SIG-M5 (cell line): ENCODE measurements around the gene SLC39A12.
"Not testable (repeated sequence)": the region's sequence is repeated elsewhere in the genome, so short reads cannot be mapped to it uniquely, and the experiment has no call there.

ENCODE experiments used
- DNase-seq: peaks from one replicate; lab custom pipeline; 2025; lab: John Stamatoyannopoulos, UW

Gene SLC39A12

DNA sequence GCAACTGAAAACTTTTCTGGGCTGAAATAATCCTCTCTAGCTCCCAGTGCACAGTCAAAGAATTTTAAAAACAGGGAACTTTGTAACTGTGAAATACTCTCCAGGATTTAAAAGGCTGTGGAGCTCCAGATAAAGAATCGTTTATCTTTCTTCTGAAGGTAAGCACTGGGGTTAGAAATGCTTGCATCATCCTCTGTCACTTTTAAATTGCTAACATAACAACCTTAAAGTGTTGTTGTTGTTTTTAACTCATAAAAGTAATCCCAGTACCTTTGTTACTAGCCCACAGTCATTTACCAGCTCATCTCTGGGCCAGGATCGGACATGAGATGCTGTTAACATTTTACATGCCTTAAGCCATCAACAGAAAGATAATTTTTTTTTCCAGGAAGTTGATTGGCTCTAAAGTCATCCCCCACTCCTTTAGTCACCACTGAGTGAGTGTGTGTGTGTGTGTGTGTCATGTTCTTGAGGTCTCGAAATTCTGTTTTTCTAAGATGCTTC, at the start of gene SLC39A12:
Gene SLC39A12 (plus strand): TSS at position 51 of the 504 bp plus-strand sequence. CDS start 1,359 bp downstream, outside the sequence.
- no peak for DNase-seq

DNA sequence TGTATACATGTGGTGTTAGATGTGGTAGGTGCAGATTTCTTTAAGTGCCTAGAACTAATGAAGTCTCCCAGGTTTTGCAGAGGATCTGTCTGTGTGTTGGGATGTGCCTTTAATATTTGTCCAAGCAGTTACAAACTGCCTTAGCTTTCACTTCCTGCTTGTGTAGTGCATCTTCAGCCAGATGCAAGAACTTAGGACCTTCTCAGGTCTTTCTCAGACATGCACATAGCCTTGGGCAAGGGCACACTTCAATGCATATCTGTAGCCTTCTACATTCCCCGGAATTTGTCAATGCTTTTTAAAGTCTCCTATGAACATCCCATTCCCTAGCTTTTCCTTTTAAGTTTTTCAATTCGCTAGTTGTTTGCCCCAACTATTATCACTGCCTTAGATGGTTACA, 47.2 kb upstream of the SLC39A12 start:
- DNase-seq, result no peak

DNA sequence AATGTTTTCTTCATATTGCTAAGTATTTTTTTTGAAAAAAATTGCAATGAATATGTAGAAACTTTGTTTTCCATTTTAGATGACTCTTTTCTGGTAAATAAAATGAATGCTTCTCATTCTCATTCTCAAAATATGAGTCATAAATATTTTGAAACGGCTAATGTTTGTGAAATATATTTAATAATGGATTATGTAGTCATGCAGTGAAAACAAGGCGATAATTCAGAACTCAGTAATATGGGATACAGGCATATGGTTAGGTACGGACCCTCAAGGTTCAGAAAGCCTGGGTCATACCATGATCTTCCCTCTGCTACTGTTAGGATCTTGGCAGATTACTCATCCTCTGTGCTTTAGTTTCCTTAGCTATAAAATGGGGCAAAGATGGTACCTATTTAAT, 46.2 kb upstream of the SLC39A12 start:
- DNase-seq, result no peak

DNA sequence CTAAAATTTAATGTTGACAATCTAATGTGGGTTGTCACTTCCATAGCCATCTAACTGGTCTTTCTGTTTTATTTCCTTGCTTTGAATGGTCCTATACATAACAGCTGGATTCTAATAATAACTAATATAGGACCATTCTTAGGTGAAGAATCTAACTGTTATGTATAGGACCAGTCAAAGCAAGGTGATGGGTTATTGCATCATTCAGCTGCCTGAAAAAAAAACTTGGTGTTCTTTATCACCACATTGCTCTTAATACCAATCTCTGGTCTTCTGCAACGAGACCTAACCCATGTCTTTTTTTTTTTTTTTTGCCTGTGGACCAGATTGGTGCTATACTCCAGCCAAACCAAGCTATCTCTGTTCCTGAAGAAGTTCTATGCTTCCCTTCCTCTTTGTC, 45.7 kb upstream of the SLC39A12 start:
- no peak for DNase-seq

DNA sequence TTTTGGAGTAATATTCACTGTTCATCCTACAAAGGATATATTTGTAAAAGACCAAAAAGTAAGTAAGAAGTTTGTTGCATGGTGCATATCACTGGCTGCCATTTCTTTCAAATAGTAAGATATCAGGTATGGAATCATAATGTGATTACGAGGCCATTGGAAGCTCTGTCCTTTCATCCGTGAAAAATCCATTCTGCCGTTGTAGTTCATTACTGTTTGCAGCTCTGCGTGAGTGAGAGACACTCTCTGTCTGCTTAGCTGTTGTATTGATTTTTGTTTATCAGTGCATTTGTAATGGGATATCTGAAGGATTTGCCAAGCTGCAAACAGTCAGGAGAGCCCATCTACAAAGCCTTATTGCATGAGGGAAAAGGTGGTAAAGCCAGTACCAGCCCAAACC, 44.1 kb upstream of the SLC39A12 start:
- DNase-seq, result no peak

DNA sequence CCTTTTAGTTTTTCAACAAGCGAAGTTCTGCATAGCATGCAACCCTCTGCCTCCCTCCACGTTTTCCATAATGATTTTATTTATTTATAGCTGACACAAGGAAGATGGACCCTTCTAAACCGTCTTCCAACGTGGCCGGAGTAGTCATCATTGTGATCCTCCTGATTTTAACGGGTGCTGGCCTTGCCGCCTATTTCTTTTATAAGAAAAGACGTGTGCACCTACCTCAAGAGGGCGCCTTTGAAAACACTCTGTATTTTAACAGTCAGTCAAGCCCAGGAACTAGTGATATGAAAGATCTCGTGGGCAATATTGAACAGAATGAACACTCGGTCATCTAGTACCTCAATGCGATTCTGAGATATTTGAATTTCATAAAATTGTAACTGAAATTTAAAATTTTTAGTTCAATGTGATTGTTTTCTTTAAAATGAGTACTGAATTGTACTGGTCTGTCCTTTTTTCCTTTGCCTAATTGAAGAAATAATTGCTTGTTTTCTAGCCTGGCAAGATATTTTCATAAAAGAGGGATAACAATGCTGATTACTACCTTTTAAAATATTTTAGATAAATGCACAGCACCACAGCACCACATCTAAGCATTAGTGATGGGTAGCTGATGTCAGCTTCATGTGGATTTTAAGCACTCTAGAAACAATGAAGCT, 41.5 kb upstream of the SLC39A12 start:
- no peak for DNase-seq

DNA sequence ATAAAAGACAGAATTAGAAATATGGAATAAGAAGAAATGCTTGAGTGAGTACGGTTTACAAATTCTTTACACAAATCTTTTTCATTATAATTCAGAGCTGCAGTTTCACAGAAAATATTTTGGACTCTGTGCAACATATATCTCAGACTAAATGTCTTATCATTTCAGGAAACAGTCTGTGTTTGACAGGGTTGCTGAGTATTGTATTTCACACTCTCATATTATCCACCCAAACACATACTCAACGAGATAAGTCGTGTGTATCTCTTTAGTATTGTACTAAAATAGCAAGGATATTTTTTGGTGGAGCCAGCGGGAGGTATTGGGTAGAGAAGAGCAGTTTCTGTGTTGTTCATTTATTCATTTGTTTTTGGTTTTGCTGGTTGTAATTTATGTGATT, 39.0 kb upstream of the SLC39A12 start:
- no peak for DNase-seq

DNA sequence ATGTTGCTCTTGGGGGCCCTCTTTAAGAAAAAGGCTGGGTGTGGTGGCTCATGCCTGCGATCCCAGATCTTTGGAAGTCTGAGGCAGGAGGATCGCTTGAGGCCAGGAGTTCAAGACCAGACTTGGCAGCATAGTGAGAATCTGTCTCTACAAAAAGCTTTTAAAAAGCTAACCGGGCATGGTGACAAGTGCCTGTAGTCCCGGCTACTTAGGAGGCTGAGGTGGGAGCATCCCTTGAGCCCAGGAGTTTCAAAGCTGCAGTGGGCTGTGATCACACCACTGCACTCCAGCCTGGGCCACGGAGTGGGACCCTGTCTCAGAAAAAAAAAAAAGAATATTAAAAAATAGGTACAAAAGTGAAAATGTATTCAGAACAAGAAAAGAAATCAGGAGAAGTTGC, 38.1 kb upstream of the SLC39A12 start:
- DNase-seq, result no peak

DNA sequence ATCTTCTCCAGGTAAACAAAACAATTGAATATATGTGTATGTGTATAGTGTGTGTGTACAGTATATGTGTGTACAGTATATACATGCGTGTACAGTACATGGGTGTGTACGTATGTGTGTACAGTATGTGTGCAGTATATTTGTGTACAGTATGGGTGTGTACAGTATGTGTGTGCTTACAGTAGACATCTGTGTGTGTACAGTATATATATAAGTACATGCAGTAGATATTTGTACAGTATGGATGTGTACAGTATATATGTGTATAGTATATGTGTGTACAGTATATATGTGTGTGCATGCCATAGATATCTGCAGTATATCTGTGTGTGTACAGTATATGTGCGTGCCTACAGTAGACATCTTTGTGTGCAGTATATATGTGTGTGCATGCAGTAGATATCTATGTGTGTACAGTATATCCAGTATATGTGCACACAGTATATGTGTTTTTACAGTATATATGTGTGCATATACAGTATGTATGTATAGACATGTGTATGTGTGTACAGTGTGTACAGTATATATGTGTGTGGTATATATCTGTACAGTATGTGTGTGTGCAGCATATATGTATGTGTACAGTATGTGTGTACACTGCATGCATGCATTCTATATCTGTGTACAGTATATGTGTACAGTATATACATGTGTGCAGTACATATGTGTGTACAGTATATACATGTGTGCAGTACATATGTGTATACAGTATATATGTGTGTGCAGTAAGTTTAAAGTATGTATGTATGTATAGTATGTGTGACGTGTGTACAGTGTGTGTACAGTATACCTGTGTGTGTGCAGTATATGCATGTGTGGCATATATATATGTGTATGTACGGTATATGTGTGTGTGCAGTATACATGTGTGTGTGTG, 37.3 kb upstream of the SLC39A12 start:
- no peak for DNase-seq

DNA sequence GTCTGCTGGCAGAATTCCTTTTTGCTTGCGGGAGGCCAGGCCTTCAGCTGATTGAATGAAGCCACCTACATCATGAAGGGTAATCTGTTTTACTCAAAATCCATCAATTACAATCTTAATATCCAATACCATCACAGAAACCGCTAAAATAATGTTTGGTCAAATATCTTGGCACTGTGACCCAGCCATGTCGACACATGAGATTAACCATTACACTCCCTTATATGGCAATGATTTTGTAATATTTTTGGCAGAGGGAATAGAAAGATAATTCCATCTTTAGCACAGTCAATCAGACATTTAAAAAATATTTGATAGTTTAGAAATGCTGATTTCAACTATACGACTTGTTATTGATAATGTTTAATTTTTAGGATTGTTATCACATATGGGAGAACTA, 36.5 kb upstream of the SLC39A12 start:
- no peak for DNase-seq

DNA sequence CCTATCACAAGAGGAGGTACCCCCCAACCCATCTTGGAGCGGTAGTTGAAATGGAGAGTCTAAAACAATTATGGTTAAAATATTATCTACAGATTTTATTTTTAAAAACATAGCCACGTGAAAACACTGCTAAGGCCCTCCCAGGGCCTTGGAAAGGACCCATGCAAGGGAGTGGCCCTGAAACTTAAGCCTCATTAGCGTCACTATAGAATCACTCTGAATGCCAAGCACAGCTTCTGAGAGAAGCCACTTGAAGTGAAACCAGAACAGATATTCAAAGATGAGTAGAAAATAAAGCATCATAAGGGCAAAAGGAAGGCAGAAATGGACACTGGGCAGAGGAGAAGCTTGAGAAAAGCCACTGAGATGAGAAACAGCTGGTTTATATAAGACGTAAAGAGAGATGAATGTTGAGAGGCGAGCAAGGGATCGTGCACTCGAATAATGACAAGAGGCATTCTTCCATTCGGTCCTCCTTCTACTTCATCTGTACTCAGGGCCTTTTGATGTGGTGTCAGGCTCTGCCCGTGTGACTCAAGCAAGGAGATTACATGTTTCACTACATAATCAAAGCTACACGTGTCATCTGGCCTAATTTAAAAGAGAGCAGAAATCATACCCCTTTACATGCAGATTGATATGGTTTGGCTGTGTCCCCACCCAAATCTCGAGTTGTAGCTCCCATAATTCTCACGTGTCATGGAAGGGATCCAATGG, 33.4 kb upstream of the SLC39A12 start:
- no peak for DNase-seq

DNA sequence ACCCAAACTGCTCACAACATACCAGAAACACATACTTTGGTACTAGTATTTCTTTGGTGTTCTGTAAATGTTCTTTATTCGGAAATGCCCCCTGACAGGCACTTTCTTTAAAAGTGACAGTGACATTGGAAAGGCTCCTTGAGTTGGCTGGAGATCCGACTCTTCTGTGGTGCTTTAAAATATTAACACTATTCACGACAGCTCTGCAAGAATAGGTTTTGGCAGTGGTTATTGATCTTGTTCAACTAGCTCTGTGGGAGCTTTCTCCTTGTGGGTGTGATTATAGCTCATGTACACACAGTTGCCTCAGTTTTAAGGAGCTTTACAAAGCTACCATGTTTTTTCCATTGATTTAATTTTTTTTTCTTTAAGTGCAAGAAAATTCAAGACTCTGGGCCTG, 30.3 kb upstream of the SLC39A12 start:
- DNase-seq, result no peak

DNA sequence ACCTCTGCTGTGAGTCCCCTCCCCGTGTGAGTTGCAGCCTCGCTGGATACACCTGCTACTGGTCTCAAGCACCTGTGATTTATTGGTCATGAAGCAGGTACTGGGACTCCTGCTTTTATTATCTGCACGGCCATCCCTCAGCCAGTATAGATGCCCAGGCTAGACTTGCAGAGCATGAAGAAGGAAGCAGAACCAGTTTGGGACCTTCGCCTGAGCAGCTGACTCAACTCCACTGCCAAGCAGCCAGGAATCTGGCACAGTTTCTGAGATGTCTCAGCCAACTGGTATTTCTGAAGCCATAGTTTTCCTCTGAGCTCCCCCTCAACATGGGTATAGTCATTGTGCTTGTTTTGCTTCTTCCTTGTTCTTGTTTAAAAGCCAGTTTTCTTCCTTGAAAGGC, 28.0 kb upstream of the SLC39A12 start:
- no peak for DNase-seq

DNA sequence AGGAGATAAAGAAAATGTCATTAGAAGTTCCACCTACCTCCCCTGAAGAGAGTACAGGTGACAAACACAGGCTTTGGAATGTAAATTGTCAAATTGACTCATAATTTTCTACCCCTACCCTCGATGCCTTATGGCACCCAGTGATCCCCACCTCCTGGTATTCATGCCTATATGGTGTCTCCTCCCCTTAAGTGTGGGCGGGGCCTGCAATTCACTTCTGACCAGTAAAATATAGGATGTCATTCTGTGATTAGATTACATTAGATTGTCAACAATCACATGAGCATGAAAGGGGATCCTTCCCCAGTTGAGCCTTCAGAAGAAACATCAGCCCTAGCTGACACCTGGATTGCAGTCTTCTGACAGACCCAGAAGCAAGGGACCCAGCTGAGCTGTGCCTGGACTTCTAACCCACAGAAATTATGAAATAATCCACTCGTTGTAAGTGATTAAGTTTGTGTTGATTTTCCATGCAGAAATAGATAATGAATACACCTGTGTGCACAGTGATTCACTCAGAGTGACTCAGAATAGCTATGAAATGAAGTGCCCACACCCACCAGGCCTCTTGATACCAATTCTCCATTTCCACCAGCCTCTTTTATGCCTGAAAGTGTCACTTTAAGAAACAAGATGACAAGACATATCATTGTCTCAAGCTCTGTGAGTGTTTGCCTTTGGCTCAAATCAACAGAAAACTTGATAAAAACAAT, 8.5 kb upstream of the SLC39A12 start:
- DNase-seq, result no peak

DNA sequence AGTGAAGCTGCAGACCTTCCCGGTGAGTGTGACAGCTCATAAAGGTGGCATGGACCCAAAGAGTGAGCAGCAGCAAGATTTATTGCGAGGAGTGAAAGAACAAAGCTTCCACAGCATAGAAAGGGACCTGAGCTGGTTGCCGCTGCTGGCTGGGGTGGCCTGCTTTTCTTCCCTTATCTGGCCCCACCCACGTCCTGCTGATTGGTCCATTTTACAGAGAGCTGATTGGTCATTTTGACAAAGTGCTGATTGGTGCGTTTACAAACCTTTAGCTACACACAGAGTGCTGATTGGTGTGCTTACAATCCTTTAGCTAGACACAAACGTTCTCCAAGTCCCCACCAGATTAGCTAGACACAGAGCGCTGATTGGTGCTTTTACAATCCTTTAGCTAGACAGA, 1.4 kb upstream of the SLC39A12 start:
- not testable (repeated sequence) for DNase-seq

DNA sequence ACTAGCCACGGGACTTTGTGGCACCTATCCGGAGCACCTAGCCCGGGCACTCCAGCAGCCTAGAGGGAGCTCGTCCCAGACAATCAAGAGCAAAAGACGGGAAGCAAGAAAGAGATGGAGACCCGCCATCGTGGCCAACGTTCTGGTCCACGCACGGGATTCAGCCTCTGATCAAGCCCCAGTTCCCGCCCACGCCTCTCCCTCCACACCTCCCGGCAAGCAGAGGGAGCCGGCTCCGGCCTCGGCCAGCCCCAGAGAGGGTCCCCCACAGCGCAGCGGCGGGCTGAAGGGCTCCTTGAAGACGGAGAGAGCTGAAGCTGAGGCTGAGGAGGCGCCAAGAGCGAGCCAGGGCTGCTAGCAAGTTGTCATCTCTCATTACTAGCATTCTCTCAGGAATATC, 992 bp upstream of the SLC39A12 start:
- no peak for DNase-seq

DNA sequence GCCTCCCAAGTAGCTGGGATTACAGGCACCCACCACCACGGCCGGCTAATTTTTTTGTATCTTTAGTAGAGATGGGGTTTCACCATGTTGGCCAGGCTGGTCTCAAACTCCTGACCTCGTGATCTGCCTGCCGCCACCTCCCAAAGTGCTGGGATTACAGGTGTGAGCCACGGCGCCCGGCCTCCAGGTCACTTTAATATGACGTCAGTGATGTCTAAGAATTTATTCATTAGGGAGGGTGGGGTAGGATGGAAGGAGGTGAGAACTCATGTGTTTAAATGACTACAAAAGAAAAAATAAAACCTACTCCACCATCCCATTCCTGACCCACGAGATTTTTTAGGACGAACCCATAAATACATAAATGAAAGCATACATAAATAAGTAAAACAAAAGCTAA, 2.7 kb downstream of the SLC39A12 start:
- not testable (repeated sequence) for DNase-seq

DNA sequence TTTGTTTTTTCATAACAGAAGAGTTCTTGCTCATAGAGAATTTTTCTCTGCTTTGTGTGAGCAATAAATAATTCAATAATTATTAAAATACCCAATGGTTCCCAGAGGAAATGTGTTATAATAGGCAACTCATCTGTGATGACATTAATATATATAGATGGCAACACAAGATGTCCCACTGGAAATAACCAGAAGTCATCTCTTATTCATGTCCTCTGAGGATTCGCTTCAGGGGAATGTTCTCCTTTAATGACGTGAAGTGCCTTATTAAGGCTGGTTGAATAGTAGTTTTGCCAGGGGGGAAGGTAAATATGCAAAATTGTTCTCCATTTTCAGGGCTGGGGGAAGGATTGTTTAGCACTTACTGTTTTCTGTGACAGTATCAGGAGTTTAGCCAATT, 3.1 kb downstream of the SLC39A12 start:
- no peak for DNase-seq

DNA sequence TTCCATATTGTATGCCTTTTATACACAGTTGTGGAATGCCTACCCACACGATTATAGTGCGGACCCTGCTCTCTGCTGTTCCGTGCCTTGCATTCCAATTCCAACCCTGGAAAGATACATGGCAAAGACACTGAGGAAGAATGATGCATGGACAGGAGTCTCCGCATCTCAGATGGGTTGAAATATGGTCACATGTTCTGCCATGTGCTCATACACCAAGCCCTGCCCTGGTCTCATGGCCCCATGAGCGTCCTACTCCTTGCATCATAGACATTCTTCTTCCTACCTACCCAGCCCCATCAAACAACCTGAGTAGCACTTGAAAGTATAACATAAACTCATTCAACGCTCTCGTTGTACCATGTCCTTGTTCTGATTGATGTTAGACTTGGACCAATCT, 6.3 kb downstream of the SLC39A12 start:
- DNase-seq, result no peak

DNA sequence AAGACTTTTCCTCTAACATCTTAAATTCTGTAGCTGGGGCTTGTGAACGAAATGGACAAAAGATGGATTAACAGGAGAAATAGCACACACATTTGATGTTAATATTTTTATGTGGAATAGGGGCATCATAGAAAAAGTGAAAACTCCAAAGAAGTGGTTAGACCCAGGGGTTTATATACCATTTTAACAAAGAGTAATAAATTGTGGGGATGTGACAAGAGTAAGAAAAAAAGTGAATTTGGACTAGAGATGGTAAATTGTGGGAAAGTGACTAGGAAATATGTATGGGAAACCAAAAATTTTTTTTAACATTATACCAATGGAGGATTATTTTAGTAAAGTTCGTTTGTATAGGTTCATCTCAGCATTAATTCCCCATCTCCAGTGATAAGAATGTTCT, 8.2 kb downstream of the SLC39A12 start:
- no peak for DNase-seq

DNA sequence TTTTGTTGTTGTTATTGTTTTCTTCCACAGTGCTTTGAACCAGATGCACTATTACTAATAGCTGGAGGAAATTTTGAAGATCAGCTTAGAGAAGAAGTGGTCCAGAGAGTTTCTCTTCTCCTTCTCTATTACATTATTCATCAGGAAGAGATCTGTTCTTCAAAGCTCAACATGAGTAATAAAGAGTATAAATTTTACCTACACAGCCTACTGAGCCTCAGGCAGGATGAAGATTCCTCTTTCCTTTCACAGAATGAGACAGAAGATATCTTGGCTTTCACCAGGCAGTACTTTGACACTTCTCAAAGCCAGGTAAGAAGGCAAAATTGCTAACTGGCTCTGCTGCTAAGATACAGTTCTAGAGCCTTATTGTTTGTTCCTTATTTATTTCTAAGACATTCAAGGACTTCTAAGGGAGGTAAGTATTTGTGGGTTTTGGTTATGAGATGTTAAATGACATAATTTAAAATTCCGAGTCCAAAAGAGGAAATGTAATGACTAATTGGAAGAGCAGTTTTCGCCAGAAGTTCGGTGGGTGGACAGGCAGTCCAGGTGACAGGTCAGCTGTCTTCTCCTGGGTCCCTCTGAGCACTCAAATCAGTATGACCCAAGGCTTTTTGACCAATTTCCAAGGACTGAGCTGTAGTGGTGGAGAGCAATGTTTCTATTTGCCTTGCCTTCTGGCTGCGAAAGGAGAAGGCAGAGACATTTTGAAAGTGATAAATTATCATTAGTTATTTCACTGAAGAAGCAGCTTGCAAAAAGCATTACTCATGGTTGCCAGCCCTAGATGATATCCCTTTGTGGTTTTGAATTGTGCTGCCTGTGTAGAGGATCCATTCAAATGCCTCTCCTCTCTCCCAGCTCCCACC, 10.1 kb downstream of the SLC39A12 start:
- DNase-seq, result no peak
